NCI-H187 (cell line): ENCODE measurements around the gene MALAT1.
"Not testable (repeated sequence)": the region's sequence is repeated elsewhere in the genome, so short reads cannot be mapped to it uniquely, and the experiment has no call there.

Experiments used
- DNase-seq, 2 experiments: peaks; one replicate each; lab custom pipeline; 2025; lab: John Stamatoyannopoulos, UW

The MALAT1 gene

GRCh38 chr11:65521777-65522521 lies 23.1 kb downstream of the MALAT1 start:
- DNase-seq = not testable (repeated sequence)

- not testable (repeated sequence) for DNase-seq
These were observed 24.1 kb downstream of the MALAT1 start for GRCh38 chr11:65522718-65523630.

GRCh38 chr11:65523631-65523968 lies 24.8 kb downstream of the MALAT1 start:
- DNase-seq = not testable (repeated sequence)

GRCh38 chr11:65524014-65524740 lies 25.3 kb downstream of the MALAT1 start:
- no peak for DNase-seq

GRCh38 chr11:65524741-65525545 lies 26.1 kb downstream of the MALAT1 start, which contains the start of gene SCYL1:
Gene SCYL1, plus strand, starts transcription at chr11:65525083. Its CDS starts 71 bp downstream, at chr11:65525154.
- peak in 1 of 2 experiments; percentile 46 for DNase-seq

- DNase-seq = no peak
These were observed 27.0 kb downstream of the MALAT1 start for GRCh38 chr11:65525546-65526480.

- DNase-seq = no peak
These were observed 27.9 kb downstream of the MALAT1 start for GRCh38 chr11:65526744-65527143.

- no peak for DNase-seq
These were observed 30.0 kb downstream of the MALAT1 start for GRCh38 chr11:65528819-65529350.

- no peak for DNase-seq
These were observed 30.8 kb downstream of the MALAT1 start for GRCh38 chr11:65529475-65530156.

GRCh38 chr11:65530157-65530496 lies 31.3 kb downstream of the MALAT1 start:
- no peak for DNase-seq

GRCh38 chr11:65532388-65533064 lies 33.7 kb downstream of the MALAT1 start:
- DNase-seq = no peak

- no peak for DNase-seq
These were observed 36.3 kb downstream of the MALAT1 start for GRCh38 chr11:65535102-65535501.

GRCh38 chr11:65536412-65537295 lies 37.8 kb downstream of the MALAT1 start:
- DNase-seq = no peak

GRCh38 chr11:65537296-65537597 lies 38.4 kb downstream of the MALAT1 start:
- DNase-seq = no peak

GRCh38 chr11:65537620-65538231 lies 38.9 kb downstream of the MALAT1 start:
- DNase-seq = no peak

- no peak for DNase-seq
These were observed 39.5 kb downstream of the MALAT1 start for GRCh38 chr11:65538232-65538914.
